AG09319 (cell line): ENCODE measurements around the gene P3H4.

Experiments used
- DNase-seq: peaks from one replicate; pipeline ENCODE4 v3.0.0-alpha.2; 2010; ENCODE audit warnings: low read depth; ENCODE audit errors: extremely low read depth
- CTCF ChIP-seq: IDR thresholded peaks from 2 replicates; pipeline ENCODE4 v1.5.1; 2011; ENCODE audit warnings: low read depth, mild to moderate bottlenecking, inconsistent platforms, low read length, moderate library complexity

Gene P3H4

DNA sequence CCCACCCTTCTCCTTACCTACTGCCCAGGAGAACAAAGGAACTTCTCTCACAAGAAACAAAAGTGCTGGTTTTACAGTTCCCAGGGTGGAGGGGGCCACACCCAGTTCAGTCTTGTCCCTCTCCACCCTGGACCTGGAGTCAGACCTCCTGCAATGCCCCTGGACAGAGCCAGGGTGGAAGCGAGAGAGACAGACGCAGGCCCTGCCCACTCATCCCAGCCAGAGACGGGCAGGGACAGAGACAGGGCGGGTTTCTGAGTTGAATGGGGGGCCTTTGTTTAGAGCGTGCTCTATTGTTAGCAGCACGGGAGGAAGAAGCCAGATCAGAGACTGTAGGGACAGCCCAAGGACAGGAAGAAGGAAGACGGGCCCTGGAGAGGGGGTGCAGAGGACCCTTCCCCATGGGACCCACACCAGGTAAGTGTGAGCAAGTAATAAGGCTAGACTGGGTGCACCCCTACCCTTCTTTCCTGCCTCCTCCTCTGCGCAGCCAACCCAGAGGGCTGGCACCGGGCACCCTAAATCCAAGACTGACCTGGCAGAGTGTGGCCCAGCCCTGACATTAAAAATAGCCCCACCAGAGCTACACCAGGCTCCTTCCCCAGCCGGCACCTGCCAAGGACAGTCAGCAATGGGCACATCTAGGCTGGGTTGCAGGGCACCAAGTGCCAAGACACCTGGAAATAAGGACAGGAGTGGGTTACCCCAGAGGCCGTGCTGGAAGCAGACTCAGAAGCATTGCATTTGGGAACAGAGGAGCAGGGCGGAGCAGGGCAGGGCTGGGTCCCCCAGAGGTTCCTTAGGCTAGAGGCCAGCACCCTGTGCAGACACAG, 36.1 kb downstream of the P3H4 start:
- no peak for DNase-seq
- TF ChIP-seq CTCF = no peak

DNA sequence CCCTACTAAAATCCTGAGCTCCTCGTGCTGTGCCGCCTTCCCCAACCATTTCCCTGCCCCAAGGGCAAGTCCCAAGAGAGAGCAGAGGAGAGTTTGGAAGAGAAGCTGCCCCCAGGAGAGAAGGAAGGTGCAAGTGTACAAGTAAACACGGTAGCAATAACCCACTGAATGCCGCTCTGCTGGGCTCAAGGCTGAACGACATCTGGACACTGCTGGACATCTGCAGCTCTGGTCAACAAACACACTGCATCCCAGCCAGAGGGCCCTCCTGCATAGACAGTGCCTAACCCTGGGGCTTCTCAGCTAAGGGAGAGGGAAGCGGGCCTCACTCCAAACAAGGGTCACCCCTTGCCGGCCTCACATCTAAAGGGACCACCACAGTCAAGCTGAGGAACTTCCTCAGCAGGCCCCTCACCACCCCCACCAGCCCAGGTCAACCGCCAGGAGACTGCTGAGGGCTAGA, 38.0 kb downstream of the P3H4 start:
- DNase-seq = no peak
- no peak for TF ChIP-seq CTCF

GRCh38 chr17:41773190-41773588, 38.6 kb downstream of the P3H4 start:
- DNase-seq = no peak
- TF ChIP-seq CTCF = no peak

DNA sequence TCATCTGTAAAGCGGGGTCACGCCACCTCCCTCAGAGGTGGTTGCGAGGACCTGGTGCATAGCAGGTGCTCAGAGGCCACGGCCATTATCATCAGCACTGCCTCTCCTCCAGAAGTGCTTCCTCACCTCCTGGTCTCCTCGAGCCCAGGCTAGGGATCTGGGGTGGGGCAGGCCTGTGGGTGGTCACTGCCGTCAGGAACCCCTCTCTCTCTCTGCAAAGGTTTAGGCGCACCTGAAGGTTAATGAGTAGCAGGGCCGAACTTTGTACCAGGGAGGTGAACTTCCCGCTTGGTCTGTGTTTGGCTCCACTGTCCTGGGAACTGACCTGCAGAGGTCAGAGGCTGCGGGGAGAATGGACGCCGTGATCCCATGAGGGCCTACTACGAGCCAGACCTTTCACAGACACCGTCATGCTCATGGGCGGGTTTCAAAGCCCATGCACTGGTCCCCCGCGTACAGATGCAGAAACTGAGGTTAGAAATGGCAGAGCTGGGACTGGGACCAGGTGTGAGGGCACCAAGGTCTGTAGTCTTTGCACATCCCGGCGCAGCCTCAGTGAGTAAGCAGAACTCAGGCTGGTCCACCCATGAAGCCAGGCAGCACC, 39.1 kb downstream of the P3H4 start:
- no peak for DNase-seq
- TF ChIP-seq CTCF = no peak

- no peak for TF ChIP-seq CTCF
- DNase-seq = no peak
Observed at GRCh38 chr17:41772218-41772585, 39.5 kb downstream of the P3H4 start.

DNA sequence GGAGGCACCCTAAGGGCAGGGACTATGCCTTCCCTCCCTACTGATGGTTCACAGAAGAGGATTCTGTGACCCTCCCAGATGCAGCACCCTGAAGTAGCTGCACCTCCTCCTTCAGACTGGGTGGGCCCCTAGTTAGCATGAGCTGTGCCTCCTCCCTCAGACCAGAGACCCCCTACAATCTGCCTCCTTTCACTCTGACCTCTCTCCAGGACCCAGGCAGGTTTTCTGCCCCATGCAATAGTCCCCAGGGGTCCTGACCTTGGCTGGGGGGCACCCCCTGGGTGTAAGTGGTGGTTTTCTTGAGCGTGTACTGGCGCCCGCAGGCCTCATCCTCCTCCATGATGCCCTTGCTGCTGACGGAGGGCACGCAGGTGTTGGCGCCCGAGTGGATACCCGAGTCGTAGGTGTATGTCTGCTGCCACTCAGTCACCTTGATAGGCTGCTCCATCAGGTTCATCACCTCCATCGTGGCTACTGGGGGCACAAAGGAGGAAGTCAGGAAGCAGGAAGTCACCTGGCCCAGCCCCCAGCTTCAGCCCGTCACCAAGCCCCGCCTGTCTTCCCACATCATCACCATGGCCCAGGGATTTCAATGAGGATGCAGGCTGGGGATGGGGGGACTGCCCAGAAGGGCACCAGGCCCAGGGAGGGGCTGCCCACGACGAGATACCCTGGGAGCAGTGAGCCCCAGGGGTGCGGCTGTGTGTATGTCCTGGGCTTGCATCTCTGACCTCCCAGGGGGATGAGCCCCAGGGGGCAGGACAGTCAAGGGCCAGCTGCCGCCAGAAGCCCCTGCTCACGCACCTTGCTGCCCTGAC, 40.2 kb downstream of the P3H4 start:
- DNase-seq = no peak
- TF ChIP-seq CTCF = no peak

- no peak for DNase-seq
- TF ChIP-seq CTCF = no peak
Observed at GRCh38 chr17:41769985-41770384, 41.8 kb downstream of the P3H4 start.
